NCI-H2227 treated with DMSO at 0.1 percent for 48 hours (cell line): ENCODE results near the gene NIP7.
A peak's percentile ranks its signal among the peaks of the same experiment; 100 is the strongest.

Experiments
- DNase-seq: peaks from one replicate; lab custom pipeline; 2025; lab: John Stamatoyannopoulos, UW

NIP7 gene

GRCh38 chr16:69318911-69319289 lies 20.7 kb upstream of the NIP7 start:
- DNase-seq, result no peak

DNA sequence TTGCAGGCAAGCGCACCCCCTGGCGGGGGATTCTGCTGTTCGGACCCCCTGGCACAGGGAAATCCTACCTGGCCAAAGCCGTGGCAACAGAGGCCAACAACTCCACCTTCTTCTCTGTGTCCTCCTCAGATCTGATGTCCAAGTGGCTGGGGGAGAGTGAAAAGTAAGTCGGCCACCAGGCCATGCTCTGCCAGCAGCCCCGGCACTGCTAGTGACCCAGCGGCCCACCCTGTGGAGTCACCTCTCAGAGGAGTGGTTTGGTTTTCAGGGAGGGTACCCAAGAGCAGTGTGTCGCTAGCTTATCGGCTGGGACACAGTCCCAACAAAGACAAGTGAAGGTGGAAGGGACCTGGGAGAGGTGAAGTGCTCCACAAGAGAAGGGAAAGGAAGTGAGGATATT lies 20.2 kb upstream of the NIP7 start:
- DNase-seq, result no peak

DNA sequence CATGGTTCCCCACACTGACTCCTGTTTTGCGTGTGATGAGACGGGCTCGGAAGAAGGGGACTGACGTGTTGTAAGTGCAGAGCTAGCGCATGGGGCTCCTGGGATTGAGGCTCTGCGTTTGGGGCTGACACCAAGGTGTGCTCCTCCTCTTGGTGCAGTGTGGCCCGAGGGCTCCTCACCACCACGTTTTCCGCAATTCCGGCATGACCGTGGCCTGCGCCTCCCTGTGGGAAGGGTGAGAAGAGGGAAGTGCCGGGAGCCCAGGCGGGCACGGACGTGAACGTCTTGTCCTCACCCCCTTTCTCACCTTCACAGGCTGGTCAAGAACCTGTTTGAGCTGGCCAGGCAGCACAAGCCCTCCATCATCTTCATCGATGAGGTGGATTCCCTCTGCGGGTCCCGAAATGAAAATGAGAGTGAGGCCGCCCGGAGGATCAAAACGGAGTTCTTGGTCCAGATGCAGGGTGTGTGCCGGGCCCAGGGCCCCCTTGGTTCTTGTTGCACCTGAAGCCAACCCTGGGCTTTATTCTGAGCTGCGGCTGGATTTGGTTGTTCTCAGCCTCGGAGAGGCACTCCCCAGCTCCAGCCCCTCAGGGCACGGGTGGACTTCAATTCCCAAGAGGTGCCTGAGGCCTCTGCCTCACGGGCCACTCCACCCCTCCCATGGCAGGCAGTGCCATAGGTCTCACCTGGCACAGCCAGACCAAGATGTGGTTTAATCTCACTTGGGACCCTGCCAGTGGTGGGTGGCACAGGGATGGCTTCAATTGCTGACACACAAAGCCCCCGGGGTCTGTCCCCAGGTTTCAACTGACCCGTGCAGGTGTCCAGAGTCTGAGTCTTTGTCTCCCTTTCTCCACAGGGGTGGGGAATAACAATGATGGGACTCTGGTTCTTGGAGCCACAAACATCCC lies 19.5 kb upstream of the NIP7 start:
- no peak for DNase-seq

DNA sequence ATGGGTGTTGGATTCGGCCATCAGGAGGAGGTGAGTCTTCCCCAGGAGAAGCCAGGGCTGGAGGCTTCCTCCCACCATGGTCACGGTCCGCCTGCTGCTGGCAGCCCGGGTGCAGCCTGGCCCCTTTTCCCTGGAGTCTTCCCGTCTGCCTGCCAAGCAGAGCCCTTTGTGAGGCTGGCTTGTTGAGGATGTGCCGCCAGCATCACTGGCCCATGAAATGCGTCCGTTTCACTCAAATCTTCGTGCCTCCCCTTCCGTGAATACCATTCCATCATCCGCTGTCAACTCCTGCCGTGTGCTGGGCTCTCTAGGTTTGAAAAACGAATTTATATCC lies 18.9 kb upstream of the NIP7 start:
- no peak for DNase-seq

DNA sequence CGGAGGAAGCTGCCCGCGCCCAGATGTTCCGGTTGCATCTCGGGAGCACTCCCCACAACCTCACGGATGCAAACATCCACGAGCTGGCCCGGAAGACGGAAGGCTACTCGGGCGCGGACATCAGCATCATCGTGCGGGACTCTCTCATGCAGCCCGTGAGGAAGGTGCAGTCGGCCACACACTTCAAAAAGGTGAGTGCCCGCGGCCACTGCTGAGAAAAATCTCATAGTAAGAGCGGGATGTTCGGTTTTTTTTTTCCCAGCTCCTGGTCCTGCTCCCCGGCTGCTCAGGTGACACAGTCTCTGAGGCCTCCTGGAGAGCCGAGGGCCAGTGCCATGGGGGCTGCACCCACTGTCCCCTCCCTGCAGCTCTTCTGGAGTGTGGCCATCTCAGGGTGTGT lies 18.5 kb upstream of the NIP7 start:
- DNase-seq, result no peak

GRCh38 chr16:69322343-69322742 lies 17.2 kb upstream of the NIP7 start:
- no peak for DNase-seq

DNA sequence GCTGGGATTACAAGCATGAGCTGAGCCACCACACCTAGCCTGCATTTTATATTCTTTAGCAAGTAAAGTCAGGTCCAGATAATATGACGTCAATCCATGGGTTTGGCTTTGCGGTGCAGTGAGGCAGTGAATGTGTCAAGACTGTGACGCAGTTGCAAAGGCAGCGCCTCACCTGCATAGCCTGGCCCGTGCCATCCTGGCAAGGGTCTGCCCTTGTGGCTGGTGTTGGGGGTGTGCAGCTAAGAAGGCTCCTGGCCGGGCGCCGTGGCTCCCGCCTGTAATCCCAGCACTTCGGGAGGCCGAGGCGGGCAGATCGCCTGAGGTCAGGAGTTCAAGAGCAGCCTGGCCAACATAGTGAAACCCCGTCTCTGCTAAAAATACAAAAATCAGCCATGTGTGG lies 16.2 kb upstream of the NIP7 start:
- no peak for DNase-seq

DNA sequence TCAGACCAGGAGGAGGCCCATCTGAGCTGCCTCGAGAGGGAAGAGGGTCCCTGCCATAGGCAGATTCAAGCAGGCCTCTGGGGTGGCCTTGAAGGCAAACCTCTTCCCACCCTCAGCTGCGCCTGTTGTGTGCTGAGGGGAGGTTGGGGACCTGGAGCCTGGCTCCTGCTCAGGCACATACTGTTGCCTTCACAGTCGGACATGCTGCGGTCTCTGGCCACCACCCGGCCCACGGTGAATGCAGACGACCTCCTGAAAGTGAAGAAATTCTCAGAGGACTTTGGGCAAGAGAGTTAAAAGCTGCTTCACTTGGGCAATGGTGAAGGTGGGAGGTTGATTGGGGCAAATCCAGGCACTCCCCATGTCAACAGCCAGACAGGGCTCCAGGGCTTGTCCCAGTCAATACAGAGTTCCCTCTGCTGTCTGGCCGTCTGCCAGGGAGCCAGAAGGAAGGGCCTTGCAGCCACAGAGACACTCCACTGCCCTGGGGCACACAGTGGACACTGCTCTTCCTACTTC lies 15.5 kb upstream of the NIP7 start:
- DNase-seq, result no peak

GRCh38 chr16:69324585-69325253 lies 14.9 kb upstream of the NIP7 start:
- DNase-seq, result no peak

DNA sequence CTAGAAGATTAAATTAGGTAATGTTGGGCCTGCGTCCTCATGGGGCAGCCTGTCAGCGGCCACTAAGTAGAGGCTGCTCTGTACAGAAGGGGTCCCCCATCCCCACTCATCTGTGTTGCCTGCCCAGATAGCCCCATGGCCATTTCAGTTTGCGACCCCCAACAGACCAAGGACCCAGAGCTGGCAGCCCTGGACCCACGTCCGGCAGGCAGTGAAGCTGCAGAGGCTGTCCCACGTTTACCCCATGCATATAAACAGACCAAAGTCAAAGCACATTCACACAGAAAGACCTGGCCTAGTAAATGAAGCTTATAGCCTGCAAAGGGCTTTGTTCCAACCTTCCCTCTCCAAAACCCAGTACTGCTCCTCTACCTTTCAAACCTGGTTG lies 13.8 kb upstream of the NIP7 start:
- DNase-seq, result no peak

DNA sequence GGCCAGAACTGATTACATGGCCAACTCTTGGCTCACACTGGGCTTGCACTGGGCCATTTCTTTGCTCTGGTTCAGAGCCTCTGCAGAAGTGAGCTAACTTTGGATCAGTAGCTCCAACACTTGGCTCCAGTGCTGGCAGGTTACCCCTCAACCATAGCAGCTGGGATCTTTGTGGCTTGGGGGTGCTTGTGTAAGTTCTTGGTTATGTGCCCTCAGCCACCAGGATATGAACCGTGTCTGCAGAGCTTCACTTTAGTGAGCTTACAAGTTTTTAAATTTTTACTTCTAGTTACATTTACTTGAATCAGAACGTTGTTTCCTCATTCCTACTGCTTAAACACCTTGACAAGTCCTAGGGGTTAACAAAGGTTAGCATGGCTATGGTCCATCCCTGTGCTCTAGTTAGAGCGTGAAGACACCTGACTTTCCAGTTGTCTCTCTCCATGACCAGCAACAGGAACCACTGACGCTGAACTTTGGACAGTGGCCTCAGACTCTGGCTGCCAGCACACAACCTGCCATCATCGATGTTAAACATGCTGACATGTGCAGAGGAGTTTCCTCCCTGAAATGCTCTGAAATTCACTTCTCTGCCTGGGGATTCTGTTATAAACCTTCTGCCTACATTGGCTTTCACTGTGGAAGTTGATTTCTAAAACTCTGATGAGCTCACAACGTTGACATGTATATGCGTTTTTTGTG lies 13.2 kb upstream of the NIP7 start:
- DNase-seq, result no peak

GRCh38 chr16:69327585-69328310 lies 11.8 kb upstream of the NIP7 start:
- no peak for DNase-seq

DNA sequence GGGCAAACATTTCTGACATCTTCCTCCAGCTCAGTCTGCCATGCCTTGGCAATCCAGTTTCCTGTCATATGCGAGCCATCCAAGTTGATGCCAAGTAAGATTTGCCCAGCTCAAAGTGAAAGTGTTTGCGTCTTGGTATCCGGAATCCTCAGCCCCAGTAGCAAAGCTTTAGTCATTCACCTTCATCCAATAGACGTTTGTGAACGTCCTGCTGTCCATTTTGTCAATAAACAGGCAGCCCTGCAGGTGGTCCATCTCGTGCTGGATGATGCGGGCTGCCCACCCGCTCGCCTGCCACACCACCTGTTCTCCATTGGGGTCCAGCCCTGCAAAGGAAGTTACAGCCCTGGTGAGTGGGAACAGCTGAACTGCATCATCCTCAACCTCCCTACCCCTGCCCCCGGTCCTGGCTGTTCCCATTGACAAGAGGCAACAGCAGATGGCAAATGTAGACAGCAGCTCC lies 10.7 kb upstream of the NIP7 start:
- DNase-seq, result no peak

- DNase-seq, result no peak
Measured at GRCh38 chr16:69329369-69330285, 9.9 kb upstream of the NIP7 start.

GRCh38 chr16:69330286-69331109 lies 9.1 kb upstream of the NIP7 start, which contains the start of gene PDF:
Gene PDF, minus strand, starts transcription at chr16:69330588. Its CDS starts 18 bp downstream, at chr16:69330570.
- peak; percentile 72 for DNase-seq

- DNase-seq, result no peak
Measured at GRCh38 chr16:69334696-69335095, 4.9 kb upstream of the NIP7 start.

DNA sequence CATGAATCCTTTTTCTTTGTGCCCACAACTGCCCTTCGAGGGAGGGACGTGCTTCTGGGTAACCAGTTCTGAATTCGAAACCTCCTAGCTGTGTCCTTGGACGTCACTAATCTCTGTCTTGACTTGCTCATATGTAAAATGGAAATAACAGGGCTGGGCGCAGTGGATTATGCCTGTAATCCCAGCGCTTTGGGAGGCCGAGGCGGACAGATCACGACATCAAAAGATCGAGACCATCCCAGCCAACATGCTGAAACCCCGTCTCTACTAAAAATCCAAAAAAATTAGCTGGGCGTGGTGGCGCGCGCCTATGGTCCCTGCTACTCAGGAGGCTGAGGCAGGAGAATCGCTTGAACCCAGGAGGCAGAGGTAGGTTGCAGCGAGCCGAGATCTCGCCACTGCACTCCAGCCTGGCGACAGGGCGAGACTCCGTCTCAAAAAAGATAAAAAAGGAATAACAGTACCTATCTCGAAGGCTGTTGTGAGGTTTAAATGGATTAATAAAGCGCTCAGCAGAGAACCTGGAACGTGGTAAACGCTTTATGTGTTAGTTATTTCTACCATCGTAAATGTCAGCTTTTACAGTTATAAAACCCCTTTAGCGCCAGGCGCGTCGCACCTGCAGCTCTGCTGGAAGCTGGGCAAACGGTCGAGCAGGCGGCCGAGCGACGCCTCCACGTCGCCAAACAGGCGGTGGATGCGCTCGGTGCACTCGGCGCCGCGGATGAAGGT lies 849 bp upstream of the NIP7 start:
- no peak for DNase-seq

DNA sequence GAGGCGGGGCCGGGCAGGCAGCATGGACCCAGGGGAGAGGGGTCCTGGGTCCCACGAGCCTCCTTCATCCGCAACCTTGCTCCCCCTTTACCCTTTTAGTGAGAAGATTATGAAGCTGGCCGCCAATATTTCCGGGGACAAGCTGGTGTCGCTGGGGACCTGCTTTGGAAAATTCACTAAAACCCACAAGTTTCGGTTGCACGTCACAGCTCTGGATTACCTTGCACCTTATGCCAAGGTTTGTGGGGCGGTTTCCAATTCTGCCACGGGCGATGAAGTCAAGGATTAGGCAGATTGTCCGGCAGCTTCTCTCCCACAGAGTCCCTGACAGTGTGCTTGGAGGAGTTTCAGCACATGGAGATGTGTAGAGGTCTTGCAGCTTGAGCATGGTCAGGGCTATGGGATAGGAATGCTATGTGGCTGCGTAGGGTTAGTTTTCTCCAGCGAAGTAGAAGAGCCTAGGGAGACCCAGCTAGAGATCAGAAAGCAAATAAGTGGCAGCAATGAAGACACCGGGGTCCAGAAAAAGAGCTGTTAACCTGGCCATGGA lies 598 bp downstream of the NIP7 start:
- no peak for DNase-seq

DNA sequence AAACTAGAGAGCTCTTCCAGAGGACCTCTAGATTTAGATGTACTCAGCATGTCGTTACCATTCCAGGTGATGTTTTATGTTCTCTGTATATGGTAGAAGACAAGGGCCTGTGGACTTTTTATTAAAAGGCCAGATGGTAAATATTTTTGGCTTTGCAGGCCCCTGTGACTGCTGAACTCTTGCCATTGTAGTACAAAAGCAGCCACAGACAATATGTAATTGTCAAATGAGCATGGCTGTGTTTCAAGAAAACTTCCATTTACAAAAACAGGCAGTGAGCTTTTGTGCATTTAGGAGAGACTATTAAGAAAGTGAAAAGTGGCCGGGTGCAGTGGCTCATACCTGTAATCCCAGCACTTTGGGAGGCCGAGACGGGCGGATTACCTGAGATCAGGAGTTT lies 4.6 kb downstream of the NIP7 start:
- no peak for DNase-seq
